ENCODE measurements around the gene RNU1-3.
"Not testable (repeated sequence)": the region's sequence is repeated elsewhere in the genome, so short reads cannot be mapped to it uniquely, and the experiment has no call there.

DNA sequence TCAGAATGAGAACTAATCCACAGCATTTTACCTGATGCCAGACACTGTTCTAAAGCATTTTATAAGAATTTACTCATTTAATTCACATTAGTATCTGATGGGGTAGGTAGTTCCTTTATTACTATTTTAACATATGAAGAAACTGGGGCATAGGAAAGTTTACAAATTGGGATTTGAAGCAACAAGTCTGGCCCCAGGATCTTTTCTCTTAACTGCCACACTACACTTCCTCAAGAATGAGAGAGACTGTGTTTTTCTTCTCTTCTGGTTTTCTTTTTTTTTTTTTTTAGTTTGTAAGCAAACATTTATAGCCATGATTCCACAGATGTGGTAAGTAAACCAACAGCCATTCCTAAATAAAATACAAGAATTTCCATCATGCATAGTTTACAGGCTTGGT is 16.1 kb upstream of the RNU1-3 start:
- TF ChIP-seq, protein P1, sequence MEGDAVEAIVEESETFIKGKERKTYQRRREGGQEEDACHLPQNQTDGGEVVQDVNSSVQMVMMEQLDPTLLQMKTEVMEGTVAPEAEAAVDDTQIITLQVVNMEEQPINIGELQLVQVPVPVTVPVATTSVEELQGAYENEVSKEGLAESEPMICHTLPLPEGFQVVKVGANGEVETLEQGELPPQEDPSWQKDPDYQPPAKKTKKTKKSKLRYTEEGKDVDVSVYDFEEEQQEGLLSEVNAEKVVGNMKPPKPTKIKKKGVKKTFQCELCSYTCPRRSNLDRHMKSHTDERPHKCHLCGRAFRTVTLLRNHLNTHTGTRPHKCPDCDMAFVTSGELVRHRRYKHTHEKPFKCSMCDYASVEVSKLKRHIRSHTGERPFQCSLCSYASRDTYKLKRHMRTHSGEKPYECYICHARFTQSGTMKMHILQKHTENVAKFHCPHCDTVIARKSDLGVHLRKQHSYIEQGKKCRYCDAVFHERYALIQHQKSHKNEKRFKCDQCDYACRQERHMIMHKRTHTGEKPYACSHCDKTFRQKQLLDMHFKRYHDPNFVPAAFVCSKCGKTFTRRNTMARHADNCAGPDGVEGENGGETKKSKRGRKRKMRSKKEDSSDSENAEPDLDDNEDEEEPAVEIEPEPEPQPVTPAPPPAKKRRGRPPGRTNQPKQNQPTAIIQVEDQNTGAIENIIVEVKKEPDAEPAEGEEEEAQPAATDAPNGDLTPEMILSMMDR (conservative IDR thresholded peaks at IDR 0.05): not testable (repeated sequence)
- TF ChIP-seq EZH2 (IDR thresholded peaks at IDR 0.05; ENCODE audit: low read depth): not testable (repeated sequence)
